ENCODE data around the gene KIRREL3. TPM values are rescaled to one million over a fixed set of nuclear protein-coding genes. Genes with fewer than 3 reads are reported as not detected.

The KIRREL3 gene
- polyA plus RNA-seq, 1 donor (not counting 4 experiments of a cell fraction or from before 2014, with no cell fraction given) = 0.04 TPM

GRCh38 chr11:126585774-126586491 is 414.6 kb downstream of the KIRREL3 start:
- Histone ChIP-seq H3K9me3 (ENCODE audit: control insufficient read depth, low read depth, low read length) (no peaks in the 10 kb centered on the region), H3K79me2 (ENCODE audit: control insufficient read depth, insufficient read depth, low read length) (no peaks in the 10 kb centered on the region), H3K9me1 (ENCODE audit: control insufficient read depth, extremely low read depth, insufficient read depth, low read length) (no peaks in the 10 kb centered on the region), H2AFZ (ENCODE audit: control insufficient read depth, low read length) (peak overlapping the region; percentile 98), H3K36me3 (ENCODE audit: control insufficient read depth in 2 of 2, extremely low read depth in 1 of 2, insufficient read depth in 2 of 2, low read length in 2 of 2) (no peaks in the 10 kb centered on the region), H3K4me3 (ENCODE audit: control insufficient read depth in 2 of 3, extremely low read depth in 1 of 3, insufficient read depth in 2 of 3, low read depth in 1 of 3, low read length in 3 of 3) (peak overlapping the region in 2 of 3 experiments; percentile 24 to 47), H3K9ac (ENCODE audit: control insufficient read depth, extremely low read depth, insufficient read depth, low read length) (peak overlapping the region; percentile 62), H3K27me3 (ENCODE audit: control insufficient read depth, extremely low read depth, insufficient read depth, low read length) (no peaks in the 10 kb centered on the region), H3K27ac (ENCODE audit: control insufficient read depth, insufficient read depth, low read length) (peak overlapping the region; percentile 53), H3K4me1 (ENCODE audit: control insufficient read depth, extremely low read depth, insufficient read depth, low read length) (peaks cover 9% of the 10 kb centered on the region), H4K20me1 (ENCODE audit: control insufficient read depth, extremely low read depth, insufficient read depth, low read length) (no peaks in the 10 kb centered on the region), H3K4me2 (ENCODE audit: control insufficient read depth, extremely low read depth, insufficient read depth, low read depth, low read length) (peak overlapping the region; percentile 88)
- DNase-seq (ENCODE audit: low read depth, low spot score) (peak; percentile 59), FAIRE-seq (peak; percentile 91)
- dilution Hi-C loops (cut with MboI; ENCODE audit: extremely low pct_ligation_motif_present, low sequenced_read_pairs) = no loop called here
- TF ChIP-seq CTCF (optimal IDR thresholded peaks at IDR 0.05 in 1 of 3, IDR thresholded peaks at IDR 0.05 in 1 of 3, conservative IDR thresholded peaks at IDR 0.05 in 1 of 3; ENCODE audit: extremely low read depth in 1 of 3, insufficient read depth in 2 of 3, low read length in 3 of 3) = no peak
- no peak for TF ChIP-seq EZH2 (IDR thresholded peaks at IDR 0.05; ENCODE audit: low read length)

- peaks cover 9% of the 10 kb centered on the region for H3K4me1 ChIP-seq (ENCODE audit: control insufficient read depth, extremely low read depth, insufficient read depth, low read length)
- no peaks in the 10 kb centered on the region for H3K36me3 ChIP-seq (ENCODE audit: control insufficient read depth in 2 of 2, extremely low read depth in 1 of 2, insufficient read depth in 2 of 2, low read length in 2 of 2)
- H3K79me2 ChIP-seq (ENCODE audit: control insufficient read depth, insufficient read depth, low read length) = no peaks in the 10 kb centered on the region
- H3K9me3 ChIP-seq (ENCODE audit: control insufficient read depth, low read depth, low read length) = no peaks in the 10 kb centered on the region
- peak overlapping the region; percentile 62 for H3K9ac ChIP-seq (ENCODE audit: control insufficient read depth, extremely low read depth, insufficient read depth, low read length)
- H2AFZ ChIP-seq (ENCODE audit: control insufficient read depth, low read length) = peak overlapping the region; percentile 98
- dilution Hi-C loops (cut with MboI; ENCODE audit: extremely low pct_ligation_motif_present, low sequenced_read_pairs) = no loop called here
- no peak for DNase-seq (ENCODE audit: low read depth, low spot score)
- peak overlapping the region in 2 of 3 experiments; percentile 24 to 47 for H3K4me3 ChIP-seq (ENCODE audit: control insufficient read depth in 2 of 3, extremely low read depth in 1 of 3, insufficient read depth in 2 of 3, low read depth in 1 of 3, low read length in 3 of 3)
- no peaks in the 10 kb centered on the region for H3K9me1 ChIP-seq (ENCODE audit: control insufficient read depth, extremely low read depth, insufficient read depth, low read length)
- FAIRE-seq = no peak
- no peaks in the 10 kb centered on the region for H3K27me3 ChIP-seq (ENCODE audit: control insufficient read depth, extremely low read depth, insufficient read depth, low read length)
- H3K4me2 ChIP-seq (ENCODE audit: control insufficient read depth, extremely low read depth, insufficient read depth, low read depth, low read length) = peak overlapping the region; percentile 88
- H4K20me1 ChIP-seq (ENCODE audit: control insufficient read depth, extremely low read depth, insufficient read depth, low read length) = no peaks in the 10 kb centered on the region
- peak overlapping the region; percentile 53 for H3K27ac ChIP-seq (ENCODE audit: control insufficient read depth, insufficient read depth, low read length)
- TF ChIP-seq CTCF (optimal IDR thresholded peaks at IDR 0.05 in 1 of 3, IDR thresholded peaks at IDR 0.05 in 1 of 3, conservative IDR thresholded peaks at IDR 0.05 in 1 of 3; ENCODE audit: extremely low read depth in 1 of 3, insufficient read depth in 2 of 3, low read length in 3 of 3) (no peak), EZH2 (IDR thresholded peaks at IDR 0.05; ENCODE audit: low read length) (no peak)
Measured at GRCh38 chr11:126585388-126585773, 415.2 kb downstream of the KIRREL3 start.
